NCI-H1417 treated with DMSO at 0.1 percent for 48 hours (cell line): ENCODE data around the gene LAIR1.
"Not testable (repeated sequence)": the region's sequence is repeated elsewhere in the genome, so short reads cannot be mapped to it uniquely, and the experiment has no call there.

Experiments used
- DNase-seq: peaks from one replicate; lab custom pipeline; 2025; lab: John Stamatoyannopoulos, UW

LAIR1 gene

GRCh38 chr19:54376610-54377285 is 12.0 kb upstream of the LAIR1 start:
- DNase-seq: no peak

- DNase-seq: not testable (repeated sequence)
These were observed 10.6 kb upstream of the LAIR1 start for GRCh38 chr19:54375181-54375938.

- DNase-seq: no peak
These were observed 9.3 kb upstream of the LAIR1 start for GRCh38 chr19:54373781-54374631.

GRCh38 chr19:54371453-54371852 is 6.7 kb upstream of the LAIR1 start:
- DNase-seq: not testable (repeated sequence)

- DNase-seq: not testable (repeated sequence)
These were observed 5.7 kb upstream of the LAIR1 start for GRCh38 chr19:54370434-54370796.

- not testable (repeated sequence) for DNase-seq
These were observed 5.1 kb upstream of the LAIR1 start for GRCh38 chr19:54369688-54370433.

GRCh38 chr19:54369082-54369687 is 4.5 kb upstream of the LAIR1 start:
- no peak for DNase-seq

- DNase-seq: no peak
These were observed 2.1 kb upstream of the LAIR1 start for GRCh38 chr19:54366811-54367210.

GRCh38 chr19:54365798-54366197 is 1.1 kb upstream of the LAIR1 start:
- DNase-seq: not testable (repeated sequence)

GRCh38 chr19:54361680-54362422 is 2.9 kb downstream of the LAIR1 start:
- DNase-seq: not testable (repeated sequence)

- DNase-seq: not testable (repeated sequence)
These were observed 5.4 kb downstream of the LAIR1 start for GRCh38 chr19:54359149-54359820.

GRCh38 chr19:54357381-54357780 is 7.3 kb downstream of the LAIR1 start:
- DNase-seq: no peak

- no peak for DNase-seq
These were observed 8.2 kb downstream of the LAIR1 start for GRCh38 chr19:54356444-54357056.

- no peak for DNase-seq
These were observed 9.1 kb downstream of the LAIR1 start for GRCh38 chr19:54355675-54356074.

- DNase-seq: no peak
These were observed 10.0 kb downstream of the LAIR1 start for GRCh38 chr19:54354761-54355160.

GRCh38 chr19:54352546-54352945 is 12.2 kb downstream of the LAIR1 start:
- no peak for DNase-seq

- no peak for DNase-seq
These were observed 12.7 kb downstream of the LAIR1 start for GRCh38 chr19:54352041-54352440.

- no peak for DNase-seq
These were observed 13.3 kb downstream of the LAIR1 start for GRCh38 chr19:54351474-54351873.

- DNase-seq: no peak
These were observed 18.8 kb downstream of the LAIR1 start for GRCh38 chr19:54345938-54346386.

- no peak for DNase-seq
These were observed 20.9 kb downstream of the LAIR1 start for GRCh38 chr19:54343868-54344267.
